ENCODE measurements around the gene TCF7. TPM values are rescaled to one million over a fixed set of nuclear protein-coding genes. Genes with fewer than 3 reads are reported as not detected.
A peak's percentile ranks its signal among the peaks of the same experiment; 100 is the strongest.

Gene TCF7
- total RNA-seq, 1 experiment from 2014 or later: 18.2 TPM

DNA sequence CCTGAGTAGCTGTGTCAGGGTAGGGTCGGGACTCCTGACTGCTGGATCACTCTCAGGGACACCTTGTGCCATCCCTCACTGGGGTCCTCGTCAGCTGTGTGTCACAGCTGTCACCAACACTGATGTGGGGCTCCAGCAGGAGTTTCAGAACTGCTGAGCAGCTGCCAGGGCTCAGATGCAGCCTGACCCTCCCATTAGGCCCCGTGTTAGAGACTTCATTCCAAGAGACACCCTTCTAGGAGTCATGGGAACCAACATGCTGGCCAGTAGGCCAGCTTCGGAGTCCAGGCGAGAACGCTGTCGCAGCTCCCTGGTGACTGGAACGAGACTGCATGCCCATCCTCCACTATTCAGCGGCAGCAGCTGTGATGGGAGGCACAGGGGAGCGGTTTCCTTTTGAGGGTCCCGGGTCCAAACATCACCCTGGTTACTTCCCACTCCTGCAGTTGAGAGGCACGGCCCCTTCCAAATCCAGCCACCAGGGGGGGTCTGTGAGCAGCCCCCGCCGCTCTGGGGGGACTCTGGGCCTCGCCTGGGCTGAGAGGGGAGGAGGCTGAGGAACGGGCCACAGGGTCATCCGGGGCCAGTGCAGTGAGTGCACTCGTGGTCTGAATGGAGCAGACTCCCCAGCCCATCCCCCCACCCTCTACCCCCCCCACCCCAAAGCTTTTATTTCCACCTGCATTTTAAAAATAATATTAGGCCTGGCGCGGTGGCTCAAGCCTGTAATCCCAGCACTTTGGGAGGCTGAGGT, 12.6 kb upstream of the TCF7 start:
- Mint-ChIP-seq H3K27me3 (ENCODE audit: low read depth) (peaks cover 65% of the 10 kb centered on the region), H3K9me3 (no peaks in the 10 kb centered on the region), H3K4me3 (no peak overlapping the region; a peak in 1 of 5 replicates), H3K36me3 (ENCODE audit: insufficient read depth in 1 of 3, low read depth in 3 of 3) (no peaks in the 10 kb centered on the region), H3K4me1 (peaks cover 58 to 63% of the 10 kb centered on the region in 2 experiments), H3K27ac (no peak overlapping the region; a peak in 1 of 7 replicates)
- Histone ChIP-seq H4K8ac (replicated peaks; ENCODE audit: insufficient read length, low read depth, low read length) (no peak overlapping the region), H4K5ac (ENCODE audit: insufficient read length, low read depth, low read length) (no peak overlapping the region), H3K9me3 (ENCODE audit: control insufficient read depth, low read depth, low read length) (no peaks in the 10 kb centered on the region), H2BK20ac (ENCODE audit: low read depth, low read length, poor library complexity, severe bottlenecking) (no peak overlapping the region), H3K18ac (ENCODE audit: insufficient read length, low read depth, low read length) (peak overlapping the region; percentile 33), H3T11ph (ENCODE audit: low read length) (no peak overlapping the region), H2AFZ (ENCODE audit: low read length) (no peak overlapping the region), H3K4ac (ENCODE audit: low read depth, low read length) (no peak overlapping the region), H3K4me2 (ENCODE audit: insufficient read depth, insufficient read length, low read length) (no peak overlapping the region), H4K20me1 (ENCODE audit: control insufficient read depth, insufficient read depth, insufficient read length) (no peaks in the 10 kb centered on the region), H3K14ac (ENCODE audit: insufficient read depth, low read length) (no peak overlapping the region; the same call in 1 of the 2 replicates), H2BK120ac (ENCODE audit: low read depth, low read length, poor library complexity, severe bottlenecking) (no peak overlapping the region), H3K79me2 (ENCODE audit: insufficient read depth, low read length) (no peaks in the 10 kb centered on the region), H3K9ac (ENCODE audit: extremely low read depth, insufficient read length, low read length) (no peak overlapping the region), H2BK12ac (ENCODE audit: insufficient read length, low read depth, low read length) (no peak overlapping the region), H3K56ac (ENCODE audit: insufficient read length, low read depth, low read length) (no peak overlapping the region), H3K23me2 (ENCODE audit: insufficient read length, low read depth, low read length, poor library complexity, severe bottlenecking) (no peaks in the 10 kb centered on the region), H3K27ac (ENCODE audit: insufficient read length, low read depth, low read length) (no peak overlapping the region), H4K91ac (ENCODE audit: insufficient read length, low read depth, low read length) (no peak overlapping the region), H3K79me1 (ENCODE audit: insufficient read depth, low read depth, low read length, poor library complexity, severe bottlenecking) (no peaks in the 10 kb centered on the region), H3K27me3 (ENCODE audit: insufficient read depth, low read length) (peaks cover 5% of the 10 kb centered on the region; the same call in 1 of the 2 replicates), H3K23ac (ENCODE audit: insufficient read length, low read depth, low read length) (no peak overlapping the region), H2BK5ac (ENCODE audit: insufficient read length, low read length) (no peak overlapping the region), H2AK5ac (ENCODE audit: insufficient read length, low read length) (no peak overlapping the region), H2BK15ac (ENCODE audit: low read depth, low read length) (no peak overlapping the region), H3K4me1 (ENCODE audit: insufficient read depth, low read length) (no peaks in the 10 kb centered on the region)
- WGBS (ENCODE audit: extremely low coverage, insufficient read length, low lambda C conversion rate): no CpG with 5 or more reads among the region's 20 CpGs
- peak; percentile 94 for TF ChIP-seq CTCF (conservative IDR thresholded peaks at IDR 0.05)
- peak; percentile 88 for DNase-seq

Measured in H9 (cell line).